GM19025 (cell line): ENCODE measurements around the gene AQP7.
"Not testable (repeated sequence)": the region's sequence is repeated elsewhere in the genome, so short reads cannot be mapped to it uniquely, and the experiment has no call there.

Experiments
- ATAC-seq: cut with Tn5 transposase; IDR thresholded peaks from one replicate; pipeline ENCODE4 v1.9.1; 2021; ENCODE audit warnings: mild to moderate bottlenecking, low read depth, moderate library complexity; ENCODE audit not compliant: unreplicated experiment

AQP7 gene

DNA sequence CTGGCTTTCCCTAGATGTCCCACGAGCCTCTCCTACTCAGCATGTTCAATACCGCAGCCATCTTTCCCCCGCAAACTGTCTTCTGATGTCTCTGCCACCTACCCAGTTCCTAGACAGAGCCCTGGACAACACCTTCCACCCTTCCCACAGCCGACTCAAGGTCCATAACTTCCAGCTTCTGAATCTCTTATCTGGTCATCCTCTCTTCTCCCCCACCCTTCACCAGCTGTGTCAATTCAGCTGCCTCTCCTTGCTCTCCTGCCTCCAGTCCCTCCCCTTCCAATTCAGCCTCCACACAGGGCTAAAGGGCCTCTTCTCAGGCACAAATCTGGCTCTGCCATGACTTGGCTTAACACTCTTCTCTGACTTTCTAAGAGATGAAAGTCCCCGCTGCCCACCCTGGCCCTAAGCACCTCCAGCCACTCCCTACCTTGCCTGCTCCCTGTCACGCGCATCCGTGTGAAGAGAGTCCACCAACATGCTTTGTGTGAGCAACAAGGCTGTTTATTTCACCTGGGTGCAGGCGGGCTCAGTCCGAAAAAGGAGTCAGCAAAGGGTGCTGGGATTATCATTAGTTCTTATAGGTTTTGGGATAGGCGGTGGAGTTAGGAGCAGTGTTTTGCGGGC is 25.2 kb downstream of the AQP7 start:
- no peak for ATAC-seq

DNA sequence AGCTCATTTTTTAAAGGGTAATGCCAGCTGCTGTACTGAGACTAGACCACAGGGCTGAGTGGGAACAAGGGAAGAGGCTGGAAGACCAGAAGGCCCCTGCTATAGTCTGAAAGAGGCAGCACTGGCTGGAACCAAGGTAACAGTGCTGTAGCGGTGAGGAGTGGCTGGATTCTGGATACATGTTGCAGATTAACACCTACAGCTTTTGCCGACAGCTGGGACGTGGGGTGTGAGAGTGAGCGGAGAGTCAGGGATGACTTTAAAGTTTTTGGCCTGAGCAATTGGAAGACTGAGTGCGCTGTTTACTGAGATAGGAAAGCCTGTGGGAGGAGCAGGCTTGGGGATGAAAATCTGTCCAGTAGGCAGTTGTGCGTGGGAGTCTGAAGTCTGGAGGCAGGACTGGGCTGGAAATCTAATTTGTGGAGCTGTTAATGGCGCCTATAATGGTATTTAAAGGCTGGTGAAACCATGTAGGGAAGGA is 26.5 kb downstream of the AQP7 start:
- no peak for ATAC-seq

DNA sequence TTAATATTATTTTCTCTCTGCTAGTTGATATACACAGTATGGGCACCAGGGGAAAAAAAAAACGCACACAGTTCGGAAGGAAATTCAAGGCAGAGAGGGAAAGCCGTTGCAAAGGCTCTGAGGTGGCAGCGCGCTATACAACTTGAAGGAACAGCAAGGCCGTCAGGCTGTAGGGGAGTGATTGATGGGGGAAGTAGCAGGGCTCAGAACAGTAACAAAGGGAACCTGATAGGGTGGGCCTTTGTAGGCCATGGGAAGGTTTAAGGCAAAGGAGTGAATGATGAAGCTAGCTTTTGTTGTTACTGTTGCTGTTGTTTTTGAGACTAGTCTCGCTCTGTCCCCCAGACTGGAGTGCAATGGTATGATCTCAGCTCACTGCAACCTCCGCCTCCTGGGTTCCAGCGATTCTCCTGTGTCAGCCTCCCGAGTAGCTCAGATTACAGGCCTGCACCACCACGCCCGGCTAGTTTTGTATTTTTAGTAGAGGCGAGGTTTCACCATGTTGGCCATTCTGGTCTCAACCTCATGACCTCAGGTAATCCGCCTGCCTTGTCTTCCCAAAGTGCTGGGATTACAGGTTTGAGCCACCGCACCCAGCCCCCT is 27.0 kb downstream of the AQP7 start:
- ATAC-seq = no peak

DNA sequence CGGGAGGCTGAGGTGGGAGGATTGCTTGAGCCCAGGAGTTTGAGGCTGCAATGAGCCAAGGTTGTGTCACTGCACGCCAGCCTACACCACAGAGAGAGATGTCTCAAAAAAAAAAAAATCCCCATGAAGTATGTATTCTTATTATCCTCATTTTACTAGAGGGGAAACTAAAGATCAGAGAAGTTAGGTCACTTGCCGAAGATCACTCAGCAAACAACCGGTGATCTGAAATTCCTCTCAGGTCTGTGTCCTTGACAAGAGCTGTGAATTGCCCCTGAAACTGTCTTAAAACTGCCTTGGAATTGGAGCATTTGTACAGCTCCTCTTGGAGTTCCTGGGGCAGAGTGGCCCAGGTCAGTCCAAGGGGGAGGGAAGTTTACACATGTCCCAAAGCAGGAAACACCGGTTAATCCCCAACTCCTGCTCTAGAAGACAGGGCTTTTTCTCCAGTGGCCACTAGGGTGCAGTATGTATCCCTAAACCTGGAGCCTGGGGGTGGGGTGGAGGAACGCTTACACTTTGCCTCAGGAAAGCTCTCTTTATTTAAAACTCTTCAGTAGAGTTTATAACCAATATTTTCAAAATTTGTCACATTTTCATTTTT is 27.6 kb downstream of the AQP7 start:
- ATAC-seq = peak; percentile 54

DNA sequence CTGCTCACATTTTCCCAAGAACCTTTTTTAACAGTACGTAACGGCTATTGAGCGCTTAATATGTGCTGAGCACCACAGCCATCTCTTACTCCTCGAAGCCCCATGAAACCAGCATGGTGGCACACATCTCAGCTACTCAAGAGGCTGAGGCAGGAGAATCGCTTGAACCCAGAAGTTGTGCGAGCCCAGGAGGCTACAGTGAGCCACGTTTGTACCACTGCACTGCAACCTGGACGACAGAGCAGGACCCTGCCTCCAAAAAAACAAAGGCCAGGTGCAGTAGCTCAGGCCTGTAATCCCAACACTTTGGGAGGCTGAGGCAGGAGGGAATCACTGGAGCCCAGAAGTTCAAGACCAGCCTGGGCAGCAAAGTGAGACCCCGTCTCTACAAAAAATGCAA is 28.2 kb downstream of the AQP7 start:
- no peak for ATAC-seq

DNA sequence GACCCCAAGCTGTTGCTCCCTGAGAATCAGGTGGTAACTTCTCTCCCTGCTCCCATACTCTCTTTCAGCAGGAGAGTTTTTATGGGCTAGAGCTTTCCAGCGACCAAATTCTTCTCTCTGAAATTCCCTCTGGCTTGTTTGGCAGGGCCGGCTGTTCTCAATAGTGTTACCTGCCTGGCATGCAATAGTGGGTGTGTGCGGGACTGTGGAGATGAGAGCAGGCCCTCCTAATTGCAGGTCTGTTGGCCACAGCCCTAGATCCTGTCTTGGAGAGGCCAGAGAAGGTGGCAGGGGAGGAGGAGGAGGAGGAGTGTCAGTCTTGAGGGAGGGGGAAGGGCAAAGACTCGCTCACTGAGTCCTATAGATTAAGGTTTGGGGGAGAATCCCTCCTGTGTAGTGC is 29.5 kb downstream of the AQP7 start:
- ATAC-seq = no peak

DNA sequence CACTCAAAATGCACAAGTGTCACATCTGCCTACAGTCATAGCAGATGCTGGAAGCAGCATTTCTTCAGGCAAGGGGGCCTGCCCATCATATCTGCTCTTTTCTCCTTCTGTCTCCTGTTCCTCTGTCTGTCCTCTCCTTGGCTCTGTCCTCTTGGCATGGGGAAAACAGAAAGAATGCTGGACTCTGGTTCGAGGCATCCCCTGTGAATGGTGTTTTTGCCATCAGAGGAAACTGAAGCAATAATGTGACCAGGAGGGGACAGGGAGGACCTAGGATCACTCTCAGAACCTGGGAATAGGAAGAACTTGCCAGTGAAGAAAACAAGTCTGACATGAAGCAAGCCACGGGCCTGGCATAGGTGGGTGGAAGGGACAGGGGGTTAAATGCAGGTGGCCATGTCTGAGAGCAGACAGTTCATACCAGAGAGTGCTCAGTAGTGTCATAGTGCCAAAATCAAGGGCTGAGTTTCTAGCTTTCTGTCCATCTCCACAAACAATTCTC is 35.3 kb downstream of the AQP7 start:
- no peak for ATAC-seq

DNA sequence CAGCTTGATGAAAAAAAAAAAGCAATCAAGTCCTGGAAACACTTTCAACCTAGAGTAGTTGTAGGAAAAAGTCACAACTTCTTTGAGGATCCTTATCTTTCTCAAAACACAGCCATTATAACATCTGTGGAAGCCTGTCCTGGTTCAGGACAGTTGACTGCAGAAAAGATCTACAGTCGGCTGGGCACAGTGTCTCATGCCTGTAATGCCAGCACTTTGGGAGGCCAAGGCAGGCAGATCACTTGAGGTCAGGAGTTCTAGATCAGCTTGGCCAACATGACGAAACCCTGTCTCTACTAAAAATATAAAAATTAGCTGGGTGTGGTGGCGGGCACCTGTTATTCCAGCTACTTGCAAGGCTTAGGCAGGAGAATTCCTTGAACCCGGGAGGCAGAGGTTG is 37.6 kb downstream of the AQP7 start:
- ATAC-seq = not testable (repeated sequence)

DNA sequence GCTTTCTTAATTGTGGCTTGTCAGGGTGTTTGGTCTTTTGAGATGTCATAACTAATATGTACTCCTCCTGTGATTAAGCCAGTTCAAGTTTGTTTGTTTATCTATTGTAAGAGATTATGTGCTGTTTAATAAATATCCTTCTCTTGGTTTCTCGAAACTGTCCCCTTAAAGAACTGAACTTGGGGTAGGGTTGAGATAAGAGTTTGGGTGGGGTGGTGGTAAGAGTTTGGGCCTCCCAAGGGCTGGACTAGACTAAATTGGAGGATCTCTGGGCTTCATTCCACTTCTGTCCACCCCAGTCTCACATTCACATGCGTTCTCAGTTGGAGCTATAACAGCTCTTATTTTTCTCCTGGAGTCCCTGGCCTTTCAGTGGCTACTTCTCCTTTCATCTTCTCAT is 38.2 kb downstream of the AQP7 start:
- ATAC-seq = no peak

DNA sequence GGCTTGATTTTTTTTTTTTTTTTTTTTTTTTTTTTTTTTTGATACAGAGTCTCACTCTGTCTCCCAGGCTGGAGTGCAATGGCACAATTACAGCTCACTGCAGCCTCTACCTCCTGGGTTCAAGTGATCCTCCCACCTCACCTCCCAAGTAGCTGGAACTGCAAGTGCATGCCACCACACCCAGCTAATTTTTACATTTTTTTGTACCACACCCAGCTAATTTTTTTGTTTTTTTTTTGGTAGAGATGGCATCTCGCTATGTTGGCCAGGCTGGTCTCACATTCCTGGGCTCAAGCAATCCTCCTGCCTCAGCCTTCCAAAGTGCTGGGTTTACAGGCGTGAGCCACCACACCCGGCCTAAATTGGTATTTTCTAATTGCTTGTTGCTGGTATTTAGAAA is 43.7 kb downstream of the AQP7 start:
- not testable (repeated sequence) for ATAC-seq

DNA sequence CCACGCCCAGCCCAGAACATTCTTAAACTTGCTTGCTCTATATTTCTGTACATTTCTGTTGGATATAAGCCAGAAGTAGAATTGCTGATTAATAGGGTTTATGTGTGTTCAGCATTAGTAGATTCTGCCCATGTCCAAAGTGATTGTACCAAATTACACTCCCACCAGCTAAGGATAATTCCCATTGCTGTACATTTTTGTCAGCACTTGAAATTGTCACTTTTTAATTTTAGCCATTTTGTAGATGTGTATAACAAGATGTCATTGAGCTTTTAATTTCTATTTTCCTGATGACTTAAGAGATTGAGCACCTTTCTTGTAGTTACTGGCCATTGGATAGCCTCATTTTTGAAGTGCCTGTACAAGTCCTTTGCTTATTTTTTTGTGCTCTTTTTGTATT is 46.4 kb downstream of the AQP7 start:
- no peak for ATAC-seq

DNA sequence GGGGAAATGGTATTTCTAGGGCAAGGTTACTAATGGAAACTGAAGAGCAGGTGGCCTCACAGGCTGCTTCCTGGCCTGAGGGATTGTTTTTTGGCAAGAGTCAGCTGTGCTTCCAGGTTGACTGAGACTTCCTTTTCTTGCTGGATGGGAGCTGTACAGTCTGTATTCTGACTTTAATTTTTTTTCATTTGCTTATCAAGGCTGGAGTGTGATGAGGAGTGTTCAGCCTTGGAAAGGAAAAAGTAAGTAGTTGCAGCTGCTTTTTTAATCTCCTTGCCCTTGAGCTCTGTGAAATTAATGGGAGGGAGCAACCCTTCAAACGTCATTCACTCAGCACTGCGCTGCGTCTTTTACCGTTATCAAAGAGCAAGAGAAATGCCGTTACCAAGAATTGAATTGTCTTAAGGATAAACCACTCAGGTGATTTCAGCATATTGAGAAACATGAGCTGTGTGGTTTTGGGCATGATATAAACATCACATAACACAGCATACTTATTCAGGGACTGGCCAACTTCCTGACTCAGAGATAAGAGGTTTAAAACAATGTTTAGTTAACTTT is 47.6 kb downstream of the AQP7 start:
- ATAC-seq = no peak

DNA sequence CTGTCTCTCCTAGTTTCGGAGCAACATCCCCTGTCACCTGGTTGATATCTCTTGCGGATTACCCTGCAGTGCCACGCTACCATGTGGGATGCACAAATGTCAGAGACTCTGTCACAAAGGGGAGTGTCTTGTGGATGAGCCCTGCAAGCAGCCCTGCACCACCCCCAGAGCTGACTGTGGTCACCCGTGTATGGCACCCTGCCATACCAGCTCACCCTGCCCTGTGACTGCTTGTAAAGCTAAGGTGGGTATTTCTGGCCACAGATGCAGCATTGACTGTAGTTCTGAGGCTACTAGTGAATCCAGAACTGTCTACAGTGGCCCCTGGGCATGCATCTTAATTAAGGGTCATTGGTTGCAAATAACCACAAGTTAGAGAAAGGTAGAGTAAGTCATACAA is 50.8 kb downstream of the AQP7 start:
- ATAC-seq = no peak

DNA sequence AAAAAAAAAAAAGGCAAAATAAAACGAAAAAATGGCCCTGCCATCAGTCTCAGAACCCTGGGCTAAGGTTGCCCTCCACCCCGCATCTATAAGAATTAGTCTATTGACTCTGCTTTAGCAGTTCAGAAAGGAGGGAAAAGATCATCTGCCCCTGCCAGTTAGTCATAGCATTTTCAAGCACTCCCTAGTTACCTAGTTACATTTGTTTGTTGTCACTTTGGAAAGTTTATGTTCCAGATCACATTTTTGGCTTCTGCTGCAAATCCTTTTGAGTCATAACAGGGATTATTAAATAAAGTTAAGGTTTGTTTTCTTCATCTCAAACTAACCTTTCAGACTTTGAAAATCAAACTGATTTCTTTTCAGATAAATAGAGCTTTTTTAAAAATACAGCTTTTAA is 52.1 kb downstream of the AQP7 start:
- ATAC-seq = no peak

DNA sequence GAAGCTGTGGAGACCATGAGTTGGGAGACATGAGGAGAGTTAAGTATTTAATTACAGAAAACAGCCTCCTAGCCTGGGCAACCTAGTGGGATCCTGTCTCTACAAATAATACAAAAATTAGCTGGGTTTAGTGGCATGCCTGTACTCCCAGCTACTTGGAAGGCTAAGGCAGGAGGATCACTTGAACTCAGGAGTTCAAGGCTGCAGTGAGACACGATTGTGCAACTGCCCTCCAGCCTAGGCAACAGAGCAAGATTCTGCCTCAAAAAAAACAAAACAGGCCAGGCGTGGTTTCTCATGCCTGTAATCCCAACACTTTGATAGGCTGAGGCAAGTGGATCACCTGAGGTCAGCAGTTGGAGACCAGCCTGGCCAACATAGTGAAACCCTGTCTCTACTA is 52.6 kb downstream of the AQP7 start:
- ATAC-seq = no peak

DNA sequence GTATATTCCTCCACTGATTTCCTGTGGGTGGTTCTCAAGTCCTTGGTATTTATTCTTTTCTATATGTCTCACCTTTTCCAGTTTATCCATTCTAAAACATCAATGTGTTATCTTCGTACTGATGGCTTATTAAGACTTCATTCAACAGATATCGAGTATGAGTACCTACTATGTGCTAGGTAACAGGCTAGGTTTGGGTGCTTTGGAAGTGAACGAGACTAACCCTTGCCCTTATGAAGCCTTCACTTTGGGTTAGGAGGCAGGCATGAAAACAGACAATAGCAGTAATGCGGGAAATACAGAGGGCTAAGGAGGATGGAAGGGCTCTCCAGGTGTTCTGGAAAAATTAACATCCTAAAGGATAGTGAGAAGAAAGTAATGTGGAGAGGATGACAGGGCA is 53.4 kb downstream of the AQP7 start:
- no peak for ATAC-seq

DNA sequence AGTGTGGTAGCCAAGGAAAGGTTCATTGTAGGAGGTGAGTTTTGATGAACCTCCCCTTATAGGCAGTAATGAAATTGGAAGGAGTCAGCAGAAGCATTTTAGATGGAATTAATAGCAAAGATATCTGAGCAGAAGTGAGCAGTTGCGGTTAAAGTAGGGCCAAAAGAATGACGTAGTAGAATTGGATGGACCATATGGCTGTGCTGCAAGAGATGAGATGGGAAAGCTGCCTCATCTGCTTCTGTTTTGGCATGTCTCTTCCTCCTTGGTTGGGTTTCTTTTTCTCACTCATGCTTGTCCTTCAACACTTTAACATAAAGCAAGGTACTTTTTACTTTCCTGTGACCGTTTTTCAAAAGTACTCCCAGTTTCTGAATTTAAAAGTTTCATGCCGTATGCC is 55.8 kb downstream of the AQP7 start:
- ATAC-seq = no peak

DNA sequence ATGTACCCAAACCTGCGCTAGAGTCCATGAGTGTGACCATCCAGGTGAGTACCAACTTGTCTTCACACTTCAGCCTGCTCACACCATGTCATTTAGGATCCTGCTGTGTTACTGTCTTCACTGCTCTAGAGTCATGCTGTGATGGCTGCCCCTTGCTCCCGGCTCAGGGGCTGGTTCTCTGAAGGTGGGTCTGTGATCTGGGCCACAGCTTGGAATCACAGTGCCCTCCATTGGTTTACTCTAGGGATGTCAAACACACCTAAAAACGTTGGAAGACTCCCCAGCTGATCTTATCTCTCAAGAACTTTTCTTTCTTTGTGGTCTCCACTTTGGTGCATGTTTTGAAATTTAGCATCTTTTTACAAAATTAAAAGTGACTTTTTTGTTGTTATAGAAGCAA is 58.2 kb downstream of the AQP7 start:
- ATAC-seq = no peak

DNA sequence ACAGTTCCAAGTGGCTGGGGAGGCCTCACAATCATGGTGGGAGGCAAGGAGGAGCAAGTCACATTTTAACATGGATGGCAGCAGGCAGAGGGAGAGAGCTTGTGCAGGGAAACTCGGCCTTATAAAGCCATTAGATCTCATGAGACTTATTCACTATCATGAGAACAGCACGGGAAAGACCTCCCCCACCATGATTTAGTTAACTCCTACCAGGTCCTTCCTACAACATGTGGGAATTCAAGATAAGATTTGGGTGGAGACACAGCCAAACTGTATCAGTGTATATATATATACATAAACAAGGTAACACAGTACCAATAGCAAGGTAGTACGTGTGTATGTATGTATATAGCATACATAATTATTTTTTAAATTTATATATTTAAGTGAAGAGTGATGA is 61.2 kb downstream of the AQP7 start:
- ATAC-seq = no peak

DNA sequence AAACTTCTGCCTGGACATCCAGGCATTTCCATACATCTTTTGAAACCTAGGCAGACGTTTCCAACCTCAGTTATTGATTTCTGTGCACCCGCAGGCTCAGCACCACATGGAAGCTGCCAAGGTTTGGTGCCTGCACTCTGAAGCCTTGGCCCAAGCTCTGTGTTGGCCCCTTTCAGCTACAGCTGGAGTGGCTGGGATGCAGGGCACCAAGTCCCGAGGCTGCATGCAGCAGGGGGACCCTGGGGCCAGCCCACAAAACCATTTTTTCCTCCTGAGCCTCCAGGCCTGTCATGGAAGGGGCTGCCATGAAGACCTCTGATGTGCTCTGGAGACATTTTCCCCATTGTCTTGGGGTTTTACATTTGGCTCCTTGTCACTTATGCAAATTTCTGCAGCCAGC is 62.2 kb downstream of the AQP7 start:
- ATAC-seq = no peak
